Erythroblast (primary cell): Measurements from ENCODE around the gene GGT6.

Experiments
- GATA1 ChIP-seq: IDR thresholded peaks from 2 replicates; pipeline ENCODE4 v1.6.1; 2011; ENCODE audit warnings: low read depth, mild to moderate bottlenecking, control low read depth, low read length, moderate library complexity
- POLR2A ChIP-seq: IDR thresholded peaks from 2 replicates; pipeline ENCODE4 v1.6.1; 2011; ENCODE audit warnings: mild to moderate bottlenecking, low read length

DNA sequence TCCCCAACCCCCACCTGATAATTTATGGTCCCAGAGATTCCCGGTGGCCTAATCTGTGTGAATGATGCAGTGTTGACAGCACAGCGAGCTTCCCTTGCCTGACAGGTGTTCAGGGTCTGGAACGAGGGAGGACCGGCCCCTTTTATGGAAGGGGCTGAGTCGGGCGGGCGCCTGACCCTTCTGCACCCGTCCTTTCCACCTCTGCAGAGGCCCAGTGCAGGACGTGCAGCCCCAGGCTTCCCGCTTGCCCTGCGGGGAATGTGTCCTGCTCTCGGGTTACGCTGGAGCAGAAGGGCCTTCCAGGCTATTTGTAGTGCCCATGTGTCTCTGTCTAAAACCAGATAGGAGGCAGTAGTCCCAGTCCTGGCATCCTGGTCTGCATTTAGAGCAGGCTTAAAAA, 40.2 kb upstream of the GGT6 start:
- TF ChIP-seq POLR2A, result no peak
- no peak for TF ChIP-seq GATA1
